Fibroblast of villous mesenchyme (primary cell): ENCODE data around the gene ACTR3. TPM values are rescaled to one million over a fixed set of nuclear protein-coding genes. Genes with fewer than 3 reads are reported as not detected.

Source experiments
- DNase-seq: peaks from one replicate; pipeline ENCODE4 v3.0.0-alpha.2; 2010; ENCODE audit warnings: low read depth
- H3K4me3 ChIP-seq: 2 replicates; pipeline ENCODE4 v1.5.1; 2011; ENCODE audit warnings: low read depth, mild to moderate bottlenecking, low read length
- CTCF ChIP-seq: IDR thresholded peaks from 2 replicates; pipeline ENCODE4 v1.5.1; 2012; ENCODE audit warnings: low read depth, mild to moderate bottlenecking, low read length; ENCODE audit not compliant: insufficient read depth
- small RNA-seq: library from RNA; depleted of rRNA; stranded (forward); fragments of <200 nt; gene quantifications from one replicate; pipeline ENCODE3, GENCODE V24; 2012
- total RNA-seq: library from RNA; depleted of rRNA; stranded (reverse); fragments of >200 nt; gene quantifications from 2 replicates; pipeline ENCODE4 v1.2.3, GENCODE V29; 2012

Gene ACTR3
- total RNA-seq, 1 donor = 532 TPM

- no peak for TF ChIP-seq CTCF
- no peak for DNase-seq
- H3K4me3 ChIP-seq = no peak overlapping the region
Measured at GRCh38 chr2:114008720-114009119, 118.8 kb downstream of the ACTR3 start.

- DNase-seq = no peak
- TF ChIP-seq CTCF = no peak
- H3K4me3 ChIP-seq = no peak overlapping the region
Measured at GRCh38 chr2:114009205-114009944, 119.5 kb downstream of the ACTR3 start.

DNA sequence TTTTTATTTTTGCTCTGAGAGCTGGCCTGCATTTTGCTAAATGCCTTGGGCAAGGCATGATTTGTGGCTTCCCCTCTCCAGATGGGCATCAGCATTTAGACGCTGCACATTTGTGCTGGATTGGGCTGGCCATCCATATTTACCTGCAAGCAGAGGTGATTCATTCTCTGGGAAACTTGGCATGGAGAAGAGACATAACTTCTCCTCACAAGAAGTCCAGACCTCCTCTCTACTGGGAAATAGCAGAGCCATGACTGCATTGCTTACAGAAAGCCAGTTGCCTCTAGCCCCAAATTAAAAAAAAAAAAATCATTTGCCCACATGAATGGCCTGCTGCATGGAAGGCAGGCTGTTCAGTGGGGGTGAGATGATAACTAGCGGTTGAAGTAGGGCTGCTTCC lies 120.1 kb downstream of the ACTR3 start:
- no peak for TF ChIP-seq CTCF
- H3K4me3 ChIP-seq = no peak overlapping the region
- DNase-seq = no peak

GRCh38 chr2:114011713-114012112 lies 121.8 kb downstream of the ACTR3 start:
- DNase-seq = no peak
- TF ChIP-seq CTCF = no peak
- no peak overlapping the region for H3K4me3 ChIP-seq

Small RNAs within 50 kb of the gene (small RNA-seq; reads per million reads assigned to genes)
- 0.28 reads per million for gene RF00012

Other genes with a start within 250 kb of the ACTR3 start
- gene SLC35F5, start 133.4 kb upstream of the ACTR3 start, total RNA-seq = 186 and 312 TPM in 2 replicates